IMR-90 (cell line): ENCODE measurements around the gene AKAP13.

Experiments
- ELK1 ChIP-seq: fragments of 150-350 bp; IDR thresholded peaks from 2 replicates; pipeline ENCODE4 v1.6.1; 2016; ENCODE audit warnings: low read depth, mild to moderate bottlenecking, low read length, moderate library complexity, borderline replicate concordance
- FOS ChIP-seq: fragments of 150-350 bp; IDR thresholded peaks from 2 replicates; pipeline ENCODE4 v1.6.1; 2016; ENCODE audit warnings: low read depth, low read length
- MAFK ChIP-seq: IDR thresholded peaks from 2 replicates; pipeline ENCODE4 v1.6.1; 2012; ENCODE audit warnings: low read depth, low read length, improper control_type of control experiment
- MAZ ChIP-seq: IDR thresholded peaks from 2 replicates; pipeline ENCODE4 v1.6.1; 2012; ENCODE audit warnings: low read depth, mild to moderate bottlenecking, low read length, improper control_type of control experiment, moderate library complexity, borderline replicate concordance
- POLR2A ChIP-seq: IDR thresholded peaks from 2 replicates; pipeline ENCODE4 v1.6.1; 2012; ENCODE audit warnings: mild to moderate bottlenecking, low read depth, low read length
- RAD21 ChIP-seq: IDR thresholded peaks from 2 replicates; pipeline ENCODE4 v1.6.1; 2012; ENCODE audit warnings: low read length, improper control_type of control experiment
- RCOR1 ChIP-seq: IDR thresholded peaks from 2 replicates; pipeline ENCODE4 v1.6.1; 2012; ENCODE audit warnings: mild to moderate bottlenecking, low read length, improper control_type of control experiment; ENCODE audit not compliant: insufficient replicate concordance
- RFX5 ChIP-seq: IDR thresholded peaks from 2 replicates; pipeline ENCODE4 v1.8.0; 2012; ENCODE audit warnings: low read depth, mild to moderate bottlenecking, low read length, moderate library complexity
- SMC3 ChIP-seq: fragments of 150-350 bp; IDR thresholded peaks from 2 replicates; pipeline ENCODE4 v1.6.1; 2016; ENCODE audit warnings: low read depth, mild to moderate bottlenecking, antibody characterized with exemption, low read length, moderate library complexity
- TF ChIP-seq, protein P1 (sequence below): conservative IDR thresholded peaks from 2 replicates; pipeline ENCODE4 v1.5.1; 2012; ENCODE audit warnings: mild to moderate bottlenecking, low read depth, low read length, improper control_type of control experiment

- no peak for TF ChIP-seq FOS
- TF ChIP-seq, protein P1, sequence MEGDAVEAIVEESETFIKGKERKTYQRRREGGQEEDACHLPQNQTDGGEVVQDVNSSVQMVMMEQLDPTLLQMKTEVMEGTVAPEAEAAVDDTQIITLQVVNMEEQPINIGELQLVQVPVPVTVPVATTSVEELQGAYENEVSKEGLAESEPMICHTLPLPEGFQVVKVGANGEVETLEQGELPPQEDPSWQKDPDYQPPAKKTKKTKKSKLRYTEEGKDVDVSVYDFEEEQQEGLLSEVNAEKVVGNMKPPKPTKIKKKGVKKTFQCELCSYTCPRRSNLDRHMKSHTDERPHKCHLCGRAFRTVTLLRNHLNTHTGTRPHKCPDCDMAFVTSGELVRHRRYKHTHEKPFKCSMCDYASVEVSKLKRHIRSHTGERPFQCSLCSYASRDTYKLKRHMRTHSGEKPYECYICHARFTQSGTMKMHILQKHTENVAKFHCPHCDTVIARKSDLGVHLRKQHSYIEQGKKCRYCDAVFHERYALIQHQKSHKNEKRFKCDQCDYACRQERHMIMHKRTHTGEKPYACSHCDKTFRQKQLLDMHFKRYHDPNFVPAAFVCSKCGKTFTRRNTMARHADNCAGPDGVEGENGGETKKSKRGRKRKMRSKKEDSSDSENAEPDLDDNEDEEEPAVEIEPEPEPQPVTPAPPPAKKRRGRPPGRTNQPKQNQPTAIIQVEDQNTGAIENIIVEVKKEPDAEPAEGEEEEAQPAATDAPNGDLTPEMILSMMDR: no peak
- no peak for TF ChIP-seq POLR2A
- no peak for TF ChIP-seq MAZ
- TF ChIP-seq RAD21: no peak
- no peak for TF ChIP-seq SMC3
- TF ChIP-seq RFX5: no peak
- TF ChIP-seq MAFK: no peak
- TF ChIP-seq ELK1: no peak
- TF ChIP-seq RCOR1: no peak
Measured at GRCh38 chr15:85397926-85398325, 17.5 kb downstream of the AKAP13 start.
